ENCODE results near the gene PPFIA1. TPM values are rescaled to one million over a fixed set of nuclear protein-coding genes. Genes with fewer than 3 reads are reported as not detected.
"Not testable (repeated sequence)": the region's sequence is repeated elsewhere in the genome, so short reads cannot be mapped to it uniquely, and the experiment has no call there.

The PPFIA1 gene
- polyA plus RNA-seq, 4 donors: 17.8 to 27.3 (median 23.6) TPM

- H3K27ac ChIP-seq (ENCODE audit: low read depth in 1 of 3, low read length in 2 of 3); DNase-seq; H3K27me3 ChIP-seq (ENCODE audit: control insufficient read depth in 3 of 3, insufficient read depth in 3 of 3, low read length in 3 of 3); H3K9me3 ChIP-seq (ENCODE audit: control insufficient read depth in 2 of 2, insufficient read depth in 1 of 2, low read depth in 1 of 2, low read length in 1 of 2); FAIRE-seq; H3K4me1 ChIP-seq (ENCODE audit: control insufficient read depth in 3 of 3, insufficient read depth in 2 of 3, low read depth in 1 of 3, low read length in 2 of 3); H3K4me3 ChIP-seq (ENCODE audit: low read depth in 1 of 3, low read length in 3 of 3): not testable (repeated sequence)
- WGBS, 3 donors: 90 to 97% (median 91%) methylated on average over 4 of the region's 4 CpGs
- H3K36me3 ChIP-seq (ENCODE audit: control insufficient read depth in 3 of 3, insufficient read depth in 2 of 3, low read depth in 1 of 3, low read length in 3 of 3): peaks cover 30 to 75% (median 33%) of the 10 kb centered on the region in 3 donors
Measured at GRCh38 chr11:70408326-70408725, 137.8 kb downstream of the PPFIA1 start.

GRCh38 chr11:70409437-70409836 is 138.9 kb downstream of the PPFIA1 start:
- Histone ChIP-seq H3K36me3 (ENCODE audit: control insufficient read depth in 3 of 3, insufficient read depth in 2 of 3, low read depth in 1 of 3, low read length in 3 of 3) (peaks cover 36 to 81% (median 38%) of the 10 kb centered on the region in 3 donors), H3K4me3 (ENCODE audit: low read depth in 1 of 3, low read length in 3 of 3) (no peak overlapping the region), H3K27ac (ENCODE audit: low read depth in 1 of 3, low read length in 2 of 3) (no peak overlapping the region), H3K9me3 (ENCODE audit: control insufficient read depth in 2 of 2, insufficient read depth in 1 of 2, low read depth in 1 of 2, low read length in 1 of 2) (no peaks in the 10 kb centered on the region), H3K27me3 (ENCODE audit: control insufficient read depth in 3 of 3, insufficient read depth in 3 of 3, low read length in 3 of 3) (no peaks in the 10 kb centered on the region), H3K4me1 (ENCODE audit: control insufficient read depth in 3 of 3, insufficient read depth in 2 of 3, low read depth in 1 of 3, low read length in 2 of 3) (no peaks in the 10 kb centered on the region)
- FAIRE-seq (no peak), DNase-seq (no peak)
- 87 to 88% (median 87%) methylated on average over 10 of the region's 10 CpGs for WGBS, 3 donors

GRCh38 chr11:70409871-70410270 is 139.4 kb downstream of the PPFIA1 start:
- FAIRE-seq: no peak
- H3K36me3 ChIP-seq (ENCODE audit: control insufficient read depth in 3 of 3, insufficient read depth in 2 of 3, low read depth in 1 of 3, low read length in 3 of 3): peaks cover 39 to 85% (median 41%) of the 10 kb centered on the region in 3 donors
- no peaks in the 10 kb centered on the region for H3K4me1 ChIP-seq (ENCODE audit: control insufficient read depth in 3 of 3, insufficient read depth in 2 of 3, low read depth in 1 of 3, low read length in 2 of 3)
- no peak for DNase-seq
- no peaks in the 10 kb centered on the region for H3K27me3 ChIP-seq (ENCODE audit: control insufficient read depth in 3 of 3, insufficient read depth in 3 of 3, low read length in 3 of 3)
- H3K4me3 ChIP-seq (ENCODE audit: low read depth in 1 of 3, low read length in 3 of 3): no peak overlapping the region
- WGBS, 3 donors: 92 to 93% (median 92%) methylated on average over 7 of the region's 7 CpGs
- H3K9me3 ChIP-seq (ENCODE audit: control insufficient read depth in 2 of 2, insufficient read depth in 1 of 2, low read depth in 1 of 2, low read length in 1 of 2): no peaks in the 10 kb centered on the region
- H3K27ac ChIP-seq (ENCODE audit: low read depth in 1 of 3, low read length in 2 of 3): no peak overlapping the region

- Histone ChIP-seq H3K36me3 (ENCODE audit: control insufficient read depth in 3 of 3, insufficient read depth in 2 of 3, low read depth in 1 of 3, low read length in 3 of 3) (peaks cover 37 to 90% (median 44%) of the 10 kb centered on the region in 3 donors), H3K27me3 (ENCODE audit: control insufficient read depth in 3 of 3, insufficient read depth in 3 of 3, low read length in 3 of 3) (no peaks in the 10 kb centered on the region), H3K4me3 (ENCODE audit: low read depth in 1 of 3, low read length in 3 of 3) (no peak overlapping the region), H3K9me3 (ENCODE audit: control insufficient read depth in 2 of 2, insufficient read depth in 1 of 2, low read depth in 1 of 2, low read length in 1 of 2) (no peaks in the 10 kb centered on the region), H3K4me1 (ENCODE audit: control insufficient read depth in 3 of 3, insufficient read depth in 2 of 3, low read depth in 1 of 3, low read length in 2 of 3) (no peaks in the 10 kb centered on the region), H3K27ac (ENCODE audit: low read depth in 1 of 3, low read length in 2 of 3) (no peak overlapping the region)
- DNase-seq: no peak
- 82 to 91% (median 85%) methylated on average over 29 of the region's 29 CpGs for WGBS, 3 donors
- FAIRE-seq: no peak
Measured at GRCh38 chr11:70410276-70411205, 140.1 kb downstream of the PPFIA1 start.

- WGBS, 3 donors: 91 to 96% (median 92%) methylated on average over 15 of the region's 15 CpGs
- H3K27ac ChIP-seq (ENCODE audit: low read depth in 1 of 3, low read length in 2 of 3): no peak overlapping the region
- no peaks in the 10 kb centered on the region for H3K4me1 ChIP-seq (ENCODE audit: control insufficient read depth in 3 of 3, insufficient read depth in 2 of 3, low read depth in 1 of 3, low read length in 2 of 3)
- no peak overlapping the region for H3K4me3 ChIP-seq (ENCODE audit: low read depth in 1 of 3, low read length in 3 of 3)
- H3K36me3 ChIP-seq (ENCODE audit: control insufficient read depth in 3 of 3, insufficient read depth in 2 of 3, low read depth in 1 of 3, low read length in 3 of 3): peaks cover 35 to 93% (median 44%) of the 10 kb centered on the region in 3 donors
- DNase-seq (no peak), FAIRE-seq (no peak)
- H3K27me3 ChIP-seq (ENCODE audit: control insufficient read depth in 3 of 3, insufficient read depth in 3 of 3, low read length in 3 of 3): no peaks in the 10 kb centered on the region
- no peaks in the 10 kb centered on the region for H3K9me3 ChIP-seq (ENCODE audit: control insufficient read depth in 2 of 2, insufficient read depth in 1 of 2, low read depth in 1 of 2, low read length in 1 of 2)
Measured at GRCh38 chr11:70411713-70412452, 141.4 kb downstream of the PPFIA1 start.

GRCh38 chr11:70413151-70413550 is 142.7 kb downstream of the PPFIA1 start:
- H3K4me3 ChIP-seq (ENCODE audit: low read depth in 1 of 3, low read length in 3 of 3): no peak overlapping the region
- no peaks in the 10 kb centered on the region for H3K9me3 ChIP-seq (ENCODE audit: control insufficient read depth in 2 of 2, insufficient read depth in 1 of 2, low read depth in 1 of 2, low read length in 1 of 2)
- H3K27ac ChIP-seq (ENCODE audit: low read depth in 1 of 3, low read length in 2 of 3): no peak overlapping the region
- DNase-seq: no peak
- no peaks in the 10 kb centered on the region for H3K4me1 ChIP-seq (ENCODE audit: control insufficient read depth in 3 of 3, insufficient read depth in 2 of 3, low read depth in 1 of 3, low read length in 2 of 3)
- 91 to 94% (median 94%) methylated on average over 10 of the region's 10 CpGs for WGBS, 3 donors
- no peaks in the 10 kb centered on the region for H3K27me3 ChIP-seq (ENCODE audit: control insufficient read depth in 3 of 3, insufficient read depth in 3 of 3, low read length in 3 of 3)
- H3K36me3 ChIP-seq (ENCODE audit: control insufficient read depth in 3 of 3, insufficient read depth in 2 of 3, low read depth in 1 of 3, low read length in 3 of 3): peaks cover 30 to 95% (median 43%) of the 10 kb centered on the region in 3 donors
- no peak for FAIRE-seq

GRCh38 chr11:70414341-70415100 is 144.0 kb downstream of the PPFIA1 start:
- no peak for DNase-seq
- peaks cover 27 to 91% (median 38%) of the 10 kb centered on the region in 3 donors for H3K36me3 ChIP-seq (ENCODE audit: control insufficient read depth in 3 of 3, insufficient read depth in 2 of 3, low read depth in 1 of 3, low read length in 3 of 3)
- FAIRE-seq: no peak

GRCh38 chr11:70415191-70415590 is 144.7 kb downstream of the PPFIA1 start:
- no peaks in the 10 kb centered on the region for H3K4me1 ChIP-seq (ENCODE audit: control insufficient read depth in 3 of 3, insufficient read depth in 2 of 3, low read depth in 1 of 3, low read length in 2 of 3)
- FAIRE-seq (no peak), DNase-seq (no peak)
- no peak overlapping the region for H3K4me3 ChIP-seq (ENCODE audit: low read depth in 1 of 3, low read length in 3 of 3)
- WGBS, 3 donors: 83 to 89% (median 84%) methylated on average over 10 of the region's 10 CpGs
- H3K9me3 ChIP-seq (ENCODE audit: control insufficient read depth in 2 of 2, insufficient read depth in 1 of 2, low read depth in 1 of 2, low read length in 1 of 2): no peaks in the 10 kb centered on the region
- peaks cover 28 to 91% (median 37%) of the 10 kb centered on the region in 3 donors for H3K36me3 ChIP-seq (ENCODE audit: control insufficient read depth in 3 of 3, insufficient read depth in 2 of 3, low read depth in 1 of 3, low read length in 3 of 3)
- no peak overlapping the region for H3K27ac ChIP-seq (ENCODE audit: low read depth in 1 of 3, low read length in 2 of 3)
- no peaks in the 10 kb centered on the region for H3K27me3 ChIP-seq (ENCODE audit: control insufficient read depth in 3 of 3, insufficient read depth in 3 of 3, low read length in 3 of 3)

More at GRCh38 chr11:70414341-70415100, 144.0 kb downstream of the PPFIA1 start:
- WGBS, 3 donors: 94 to 95% (median 94%) methylated on average over 26 to 28 of the region's 28 CpGs
- no peaks in the 10 kb centered on the region for H3K27me3 ChIP-seq (ENCODE audit: control insufficient read depth in 3 of 3, insufficient read depth in 3 of 3, low read length in 3 of 3)
- H3K4me1 ChIP-seq (ENCODE audit: control insufficient read depth in 3 of 3, insufficient read depth in 2 of 3, low read depth in 1 of 3, low read length in 2 of 3): no peaks in the 10 kb centered on the region
- no peaks in the 10 kb centered on the region for H3K9me3 ChIP-seq (ENCODE audit: control insufficient read depth in 2 of 2, insufficient read depth in 1 of 2, low read depth in 1 of 2, low read length in 1 of 2)
- H3K4me3 ChIP-seq (ENCODE audit: low read depth in 1 of 3, low read length in 3 of 3): no peak overlapping the region
- no peak overlapping the region for H3K27ac ChIP-seq (ENCODE audit: low read depth in 1 of 3, low read length in 2 of 3)
